COLO829 (cell line): ENCODE data around the gene NAE1.
"Not testable (repeated sequence)": the region's sequence is repeated elsewhere in the genome, so short reads cannot be mapped to it uniquely, and the experiment has no call there.

Experiments used
- DNase-seq: peaks from one replicate; pipeline ENCODE4 v3.0.0; 2012; ENCODE audit warnings: low spot score

NAE1 gene

GRCh38 chr16:66830422-66831404, at the start of gene NAE1:
NAE1 (minus strand) TSS chr16:66830976; CDS start chr16:66830899, 77 bp downstream.
- DNase-seq = peak; percentile 82

- no peak for DNase-seq
These were observed 47.3 kb upstream of the NAE1 start for GRCh38 chr16:66878067-66878466.

- DNase-seq = no peak
These were observed 43.5 kb upstream of the NAE1 start for GRCh38 chr16:66874079-66874775.

GRCh38 chr16:66873685-66874055, 42.9 kb upstream of the NAE1 start:
- DNase-seq = no peak

GRCh38 chr16:66872943-66873684, 42.3 kb upstream of the NAE1 start:
- peak; percentile 88 for DNase-seq

- no peak for DNase-seq
These were observed 41.8 kb upstream of the NAE1 start for GRCh38 chr16:66872559-66872942.

- DNase-seq = no peak
These were observed 41.1 kb upstream of the NAE1 start for GRCh38 chr16:66871840-66872239.

GRCh38 chr16:66871363-66871762, 40.6 kb upstream of the NAE1 start:
- not testable (repeated sequence) for DNase-seq

GRCh38 chr16:66869424-66869823, 38.6 kb upstream of the NAE1 start:
- no peak for DNase-seq

GRCh38 chr16:66863707-66864106, 32.9 kb upstream of the NAE1 start:
- no peak for DNase-seq

- DNase-seq = no peak
These were observed 31.3 kb upstream of the NAE1 start for GRCh38 chr16:66862023-66862520.

GRCh38 chr16:66859397-66860068, 28.8 kb upstream of the NAE1 start:
- DNase-seq = no peak

- no peak for DNase-seq
These were observed 28.1 kb upstream of the NAE1 start for GRCh38 chr16:66858740-66859396.

- no peak for DNase-seq
These were observed 26.7 kb upstream of the NAE1 start for GRCh38 chr16:66857437-66857836.

- DNase-seq = no peak
These were observed 26.0 kb upstream of the NAE1 start for GRCh38 chr16:66856801-66857200.

- no peak for DNase-seq
These were observed 25.5 kb upstream of the NAE1 start for GRCh38 chr16:66856184-66856730.

GRCh38 chr16:66853261-66854139, 22.7 kb upstream of the NAE1 start:
- no peak for DNase-seq

- DNase-seq = no peak
These were observed 20.6 kb upstream of the NAE1 start for GRCh38 chr16:66851166-66851964.
